Endothelial cell of umbilical vein (primary cell): ENCODE results near the gene DCHS2. TPM values are rescaled to one million over a fixed set of nuclear protein-coding genes. Genes with fewer than 3 reads are reported as not detected.

Source experiments
- BruUV-seq: library from RNA; stranded (reverse); fragments of 400-500 nt; replicated peaks from 2 replicates; lab custom pipeline; 2021; lab: Mats Ljungman, UMichigan
- CTCF ChIA-PET: fragments of 300-600, 350-600 bp; sonication (Branson Sonifier 250); formaldehyde crosslinking; loops from one replicate; lab custom pipeline; 2021; ENCODE audit warnings: antibody characterized with exemption, inconsistent platforms; lab: Charles Lee
- POLR2A ChIA-PET: fragments of 300-600, 350-600 bp; sonication (Branson Sonifier 250); formaldehyde crosslinking; loops from one replicate; lab custom pipeline; 2021; ENCODE audit warnings: antibody characterized with exemption, inconsistent platforms; lab: Charles Lee
- DNase-seq: peaks from one replicate; pipeline ENCODE4 v3.0.0-alpha.2; 2011; ENCODE audit warnings: low read depth, low spot score
- FAIRE-seq: peaks from 2 replicates; lab custom pipeline; 2011; peaks lifted over from hg19 to GRCh38; lab: Jason Lieb, UNC
- H2AFZ ChIP-seq: 2 replicates; pipeline ENCODE4 v1.6.0; 2012; ENCODE audit warnings: low read depth, low read length, control low read depth, inconsistent platforms
- H3K27ac ChIP-seq: 2 replicates; pipeline ENCODE4 v1.5.1; 2011; ENCODE audit warnings: low read depth, mild to moderate bottlenecking, control low read depth, low read length, moderate library complexity; ENCODE audit not compliant: insufficient read depth
- H3K27me3 ChIP-seq, 2 experiments: 2 replicates each; pipeline versions ENCODE4 v1.6.0 to v1.6.1; 2011; ENCODE audit warnings: low read length in 2 of 2, mixed read lengths in 1 of 2; ENCODE audit not compliant: control insufficient read depth in 2 of 2, insufficient read depth in 2 of 2
- H3K36me3 ChIP-seq, 2 experiments: 2 replicates in 1 of 2; 3 replicates in 1 of 2; pipeline ENCODE4 v1.5.1; 2011; ENCODE audit warnings: low read length in 2 of 2, mild to moderate bottlenecking in 1 of 2, moderate library complexity in 1 of 2; ENCODE audit not compliant: control insufficient read depth in 2 of 2, insufficient read depth in 2 of 2; ENCODE audit errors: extremely low read depth in 1 of 2
- H3K4me1 ChIP-seq: 3 replicates; pipeline ENCODE4 v1.5.1; 2011; ENCODE audit warnings: mild to moderate bottlenecking, low read length; ENCODE audit not compliant: control insufficient read depth, insufficient read depth; ENCODE audit errors: extremely low read depth
- H3K4me2 ChIP-seq: 2 replicates; pipeline ENCODE4 v1.6.1; 2011; ENCODE audit warnings: low read length, control low read depth, mixed read lengths; ENCODE audit not compliant: insufficient read depth
- H3K4me3 ChIP-seq, 3 experiments: fragments of 200-600 bp in 1 of 3; sonication (generic), shearing (Covaris generic) in 1 of 3; replicated peaks in 1 of 3; 2 replicates each; pipeline ENCODE4 v1.5.1; 2011 to 2016; ENCODE audit warnings: control low read depth in 3 of 3, low read length in 3 of 3, mild to moderate bottlenecking in 2 of 3, inconsistent platforms in 1 of 3, low read depth in 1 of 3, moderate library complexity in 1 of 3; ENCODE audit not compliant: insufficient read depth in 1 of 3
- H3K79me2 ChIP-seq: 2 replicates; pipeline ENCODE4 v1.6.0; 2012; ENCODE audit warnings: low read length, inconsistent platforms; ENCODE audit not compliant: control insufficient read depth, insufficient read depth
- H3K9ac ChIP-seq: replicated peaks from 2 replicates; pipeline ENCODE3; 2011; ENCODE audit warnings: low read length, control low read depth; ENCODE audit not compliant: insufficient read depth; ENCODE audit errors: extremely low read depth
- H3K9me1 ChIP-seq: replicated peaks from 3 replicates; pipeline ENCODE4 v1.6.0; 2011; ENCODE audit warnings: mild to moderate bottlenecking, low read length; ENCODE audit not compliant: control insufficient read depth, insufficient read depth; ENCODE audit errors: extremely low read depth
- H3K9me3 ChIP-seq: replicated peaks from 2 replicates; pipeline ENCODE4 v1.5.1; 2012; ENCODE audit warnings: low read length, inconsistent platforms; ENCODE audit not compliant: control insufficient read depth, insufficient read depth
- H4K20me1 ChIP-seq: replicated peaks from 2 replicates; pipeline ENCODE3; 2011; ENCODE audit warnings: mild to moderate bottlenecking, low read length; ENCODE audit not compliant: control insufficient read depth, insufficient read depth; ENCODE audit errors: extremely low read depth
- EZH2 ChIP-seq: IDR thresholded peaks from 2 replicates; pipeline ENCODE4 v1.6.1; 2012; ENCODE audit warnings: borderline replicate concordance, low read depth, mild to moderate bottlenecking, moderate library complexity, low read length, inconsistent platforms; ENCODE audit not compliant: severe bottlenecking
- FOS ChIP-seq: IDR thresholded peaks from 2 replicates; pipeline ENCODE4 v1.6.1; 2011; ENCODE audit warnings: mild to moderate bottlenecking, low read length, moderate library complexity, borderline replicate concordance; ENCODE audit not compliant: insufficient read depth
- GATA2 ChIP-seq: IDR thresholded peaks from 2 replicates; pipeline ENCODE4 v1.7.0; 2011; ENCODE audit warnings: low read depth, mild to moderate bottlenecking, moderate library complexity, mixed read lengths, low read length; ENCODE audit not compliant: insufficient read length, insufficient read depth
- JUN ChIP-seq: IDR thresholded peaks from 2 replicates; pipeline ENCODE4 v1.6.1; 2011; ENCODE audit warnings: borderline replicate concordance, low read depth; ENCODE audit not compliant: insufficient read length, insufficient read depth
- MYC ChIP-seq: IDR thresholded peaks from one replicate; pipeline ENCODE4 v1.6.1; 2011; ENCODE audit warnings: mild to moderate bottlenecking, low read depth, low read length
- POLR2A ChIP-seq: IDR thresholded peaks from 2 replicates; pipeline ENCODE4 v1.6.1; 2012; ENCODE audit warnings: low read depth, mild to moderate bottlenecking, control low read depth, low read length
- POLR2AphosphoS5 ChIP-seq: IDR thresholded peaks from 2 replicates; pipeline ENCODE4 v1.6.1; 2012; ENCODE audit warnings: low read depth, mild to moderate bottlenecking, control low read depth, low read length, moderate library complexity; ENCODE audit not compliant: insufficient read depth
- dilution Hi-C: fragments of 300-500 bp; cut with MboI; formaldehyde crosslinking; loops from one replicate; pipeline ENCODE4 v1.15.0; 2019; ENCODE audit warnings: low sequenced_read_pairs; ENCODE audit not compliant: extremely low pct_ligation_motif_present
- intact Hi-C: fragments of 100-400 bp; cut with micrococcal nuclease; formaldehyde crosslinking; loops from one replicate; pipeline ENCODE4 v1.10.0; 2022
- polyA plus RNA-seq, 4 experiments: library from polyadenylated mRNA; depleted of rRNA in 3 of 4; stranded (reverse) in 3 of 4; unstranded in 1 of 4; fragments of >200 nt; gene quantifications; 2 replicates each; pipeline versions ENCODE4 v1.2.1 to v1.2.3, GENCODE V29; 2011 to 2012; ENCODE audit warnings: missing spikeins in 1 of 4
- total RNA-seq: library from RNA; stranded (reverse); gene quantifications from 2 replicates; pipeline ENCODE4 v1.2.3, GENCODE V29; 2021
- TF ChIP-seq, protein P1 (sequence below): IDR thresholded peaks from 2 replicates; pipeline ENCODE4 v1.6.1; 2011; ENCODE audit not compliant: insufficient read depth, insufficient read length
- TF ChIP-seq, protein P2 (sequence below), 2 donors: IDR thresholded peaks; 1 replicate in 1 of 2; 2 replicates in 1 of 2; pipeline ENCODE4 v1.5.1; 2011; ENCODE audit warnings: low read length in 2 of 2, mild to moderate bottlenecking in 2 of 2, moderate library complexity in 2 of 2, control low read depth in 1 of 2, inconsistent platforms in 1 of 2, low read depth in 1 of 2; ENCODE audit not compliant: insufficient read depth in 1 of 2; ENCODE audit errors: extremely low read depth in 1 of 2

Gene DCHS2
- total and polyA plus RNA-seq, 2 donors (not counting 3 experiments of a cell fraction or from before 2014, with no cell fraction given): not detected

DNA sequence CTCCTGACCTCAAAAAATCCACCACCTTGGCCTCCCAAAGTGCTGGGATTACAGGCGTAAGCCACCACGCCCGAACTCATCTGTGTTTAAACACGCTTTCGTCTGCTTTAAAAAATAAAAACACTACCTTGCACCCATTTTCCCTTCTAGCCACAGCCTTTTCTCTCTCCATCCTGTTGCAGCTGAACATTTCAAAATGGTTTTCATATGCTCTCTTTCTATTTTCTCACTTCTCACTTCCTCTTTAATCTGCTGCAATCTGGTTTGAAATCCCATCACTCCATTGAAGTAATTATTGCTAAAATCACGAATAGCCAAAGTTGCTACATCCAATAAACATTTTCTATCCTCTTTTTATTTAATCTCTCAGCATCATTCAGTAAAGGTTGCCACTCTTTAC, 70.0 kb downstream of the DCHS2 start:
- Histone ChIP-seq H3K9ac (no peak overlapping the region), H3K4me2 (no peak overlapping the region), H3K9me1 (no peaks in the 10 kb centered on the region), H3K4me1 (no peaks in the 10 kb centered on the region), H3K27me3 (no peaks in the 10 kb centered on the region), H2AFZ (no peak overlapping the region), H3K79me2 (no peaks in the 10 kb centered on the region), H3K9me3 (no peaks in the 10 kb centered on the region), H3K27ac (no peak overlapping the region), H4K20me1 (no peaks in the 10 kb centered on the region), H3K36me3 (no peaks in the 10 kb centered on the region), H3K4me3 (no peak overlapping the region)
- TF ChIP-seq EZH2: no peak
- no peak for TF ChIP-seq FOS
- no peak for TF ChIP-seq POLR2A
- TF ChIP-seq, protein P1, sequence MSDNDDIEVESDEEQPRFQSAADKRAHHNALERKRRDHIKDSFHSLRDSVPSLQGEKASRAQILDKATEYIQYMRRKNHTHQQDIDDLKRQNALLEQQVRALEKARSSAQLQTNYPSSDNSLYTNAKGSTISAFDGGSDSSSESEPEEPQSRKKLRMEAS: no peak
- intact Hi-C loops (no loop called here), dilution Hi-C loops (no loop called here)
- ChIA-PET CTCF (no interaction called here), POLR2A (no interaction called here)
- DNase-seq (no peak), FAIRE-seq (no peak)
- BruUV-seq: no TSS peak

DNA sequence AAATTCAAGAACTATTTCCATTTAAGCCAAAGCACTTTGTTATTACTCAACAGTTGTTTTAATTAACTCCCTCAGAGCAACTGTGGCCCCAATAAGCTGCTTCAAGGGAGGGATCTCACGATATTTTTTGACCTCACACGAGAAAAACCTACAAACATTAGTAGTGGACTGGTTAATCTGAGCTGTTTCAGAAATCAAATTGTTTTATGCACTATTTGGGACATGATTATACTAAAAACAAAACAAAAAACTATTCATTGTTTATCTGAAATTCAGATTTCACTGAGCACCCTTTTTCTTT, 74.3 kb downstream of the DCHS2 start:
- intact Hi-C loops (no loop called here), dilution Hi-C loops (no loop called here)
- DNase-seq: peak; percentile 30
- Histone ChIP-seq H3K27me3 (no peaks in the 10 kb centered on the region), H2AFZ (no peak overlapping the region), H3K79me2 (no peaks in the 10 kb centered on the region), H3K4me1 (no peaks in the 10 kb centered on the region), H3K9me3 (no peaks in the 10 kb centered on the region), H4K20me1 (no peaks in the 10 kb centered on the region), H3K36me3 (no peaks in the 10 kb centered on the region), H3K9me1 (no peaks in the 10 kb centered on the region), H3K27ac (no peak overlapping the region), H3K4me3 (no peak overlapping the region), H3K9ac (no peak overlapping the region), H3K4me2 (no peak overlapping the region)
- ChIA-PET POLR2A (no interaction called here), CTCF (no interaction called here)
- TF ChIP-seq EZH2: no peak
- TF ChIP-seq, protein P1: no peak
- no peak for TF ChIP-seq JUN
- TF ChIP-seq GATA2: no peak
- TF ChIP-seq POLR2AphosphoS5: no peak
- TF ChIP-seq MYC: no peak
- TF ChIP-seq POLR2A: no peak
- TF ChIP-seq, protein P2, sequence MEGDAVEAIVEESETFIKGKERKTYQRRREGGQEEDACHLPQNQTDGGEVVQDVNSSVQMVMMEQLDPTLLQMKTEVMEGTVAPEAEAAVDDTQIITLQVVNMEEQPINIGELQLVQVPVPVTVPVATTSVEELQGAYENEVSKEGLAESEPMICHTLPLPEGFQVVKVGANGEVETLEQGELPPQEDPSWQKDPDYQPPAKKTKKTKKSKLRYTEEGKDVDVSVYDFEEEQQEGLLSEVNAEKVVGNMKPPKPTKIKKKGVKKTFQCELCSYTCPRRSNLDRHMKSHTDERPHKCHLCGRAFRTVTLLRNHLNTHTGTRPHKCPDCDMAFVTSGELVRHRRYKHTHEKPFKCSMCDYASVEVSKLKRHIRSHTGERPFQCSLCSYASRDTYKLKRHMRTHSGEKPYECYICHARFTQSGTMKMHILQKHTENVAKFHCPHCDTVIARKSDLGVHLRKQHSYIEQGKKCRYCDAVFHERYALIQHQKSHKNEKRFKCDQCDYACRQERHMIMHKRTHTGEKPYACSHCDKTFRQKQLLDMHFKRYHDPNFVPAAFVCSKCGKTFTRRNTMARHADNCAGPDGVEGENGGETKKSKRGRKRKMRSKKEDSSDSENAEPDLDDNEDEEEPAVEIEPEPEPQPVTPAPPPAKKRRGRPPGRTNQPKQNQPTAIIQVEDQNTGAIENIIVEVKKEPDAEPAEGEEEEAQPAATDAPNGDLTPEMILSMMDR (IDR thresholded peaks at IDR 0.05; ENCODE audit: extremely low read depth in 1 of 2, insufficient read depth in 1 of 2, low read depth in 1 of 2, low read length in 2 of 2): no peak
- TF ChIP-seq FOS: no peak
- no TSS peak for BruUV-seq
- no peak for FAIRE-seq
